Sigmoid colon (tissue), 7 donors: ENCODE measurements around the gene BCKDK. TPM values are rescaled to one million over a fixed set of nuclear protein-coding genes. Genes with fewer than 3 reads are reported as not detected.

ENCODE experiments used
- DNase-seq: peaks from one replicate; pipeline ENCODE4 v3.0.0-alpha.2; 2019
- H3K27ac ChIP-seq, 4 donors: fragments of 200-600 bp; sonication (generic); one replicate each; pipeline ENCODE4 v1.5.1; 2016 to 2019; ENCODE audit warnings: mild to moderate bottlenecking in 1 of 4
- H3K27me3 ChIP-seq, 3 donors: fragments of 200-600 bp; sonication (generic); one replicate each; pipeline ENCODE4 v1.5.1; 2019; ENCODE audit warnings: mild to moderate bottlenecking in 1 of 3
- H3K36me3 ChIP-seq, 4 donors: fragments of 200-600 bp; sonication (generic); one replicate each; pipeline ENCODE4 v1.5.1; 2016 to 2019
- H3K4me1 ChIP-seq, 4 donors: fragments of 200-600 bp; sonication (generic); one replicate each; pipeline ENCODE4 v1.5.1; 2017 to 2019
- H3K4me3 ChIP-seq, 4 donors: fragments of 200-600 bp; sonication (generic); one replicate each; pipeline ENCODE4 v1.5.1; 2017 to 2019; ENCODE audit warnings: mild to moderate bottlenecking in 2 of 4, moderate library complexity in 1 of 4
- H3K9me3 ChIP-seq, 4 donors: fragments of 200-600 bp in 3 of 4; sonication (generic) in 3 of 4; one replicate each; pipeline versions ENCODE4 v1.5.1 to v1.6.1; 2013 to 2019
- CTCF ChIP-seq, 4 experiments: fragments of 450-650 bp in 3 of 4; fragments of 200-600 bp in 1 of 4; IDR thresholded peaks; one replicate each; pipeline ENCODE4 v1.5.1; 2016 to 2019; ENCODE audit warnings: antibody characterized with exemption in 4 of 4, mild to moderate bottlenecking in 3 of 4, moderate library complexity in 2 of 4
- EP300 ChIP-seq, 4 donors: sonication (generic); formaldehyde crosslinking; IDR thresholded peaks; one replicate each; pipeline ENCODE4 v1.6.1; 2017; ENCODE audit warnings: antibody characterized with exemption in 4 of 4
- POLR2A ChIP-seq, 2 donors: fragments of 450-650 bp; IDR thresholded peaks; one replicate each; pipeline ENCODE4 v1.6.1; 2016; ENCODE audit warnings: antibody characterized with exemption in 2 of 2, mild to moderate bottlenecking in 2 of 2, moderate library complexity in 2 of 2
- POLR2AphosphoS5 ChIP-seq, 4 donors: sonication (generic); formaldehyde crosslinking; IDR thresholded peaks; one replicate each; pipeline ENCODE4 v1.6.1; 2017; ENCODE audit warnings: antibody characterized with exemption in 4 of 4
- WGBS, 2 donors: extraction: QIAGEN DNeasy Blood & Tissue Kit; methylation state at CpG; one replicate each; pipeline ENCODE4 v1.1.7; 2013; 5-methylcytosine and 5-hydroxymethylcytosine counted together
- intact Hi-C: fragments of 100-400 bp; cut with DNase I; formaldehyde crosslinking; loops from one replicate; pipeline ENCODE4 v1.15.1; 2023
- polyA plus RNA-seq, 3 donors: library from polyadenylated mRNA; stranded (reverse); fragments of 200-250 nt; gene quantifications; one replicate each; pipeline ENCODE4 v1.2.3, GENCODE V29; 2013
- total RNA-seq, 4 donors: library from RNA; depleted of rRNA; stranded (reverse); fragments of >200 nt; gene quantifications; one replicate each; pipeline ENCODE4 v1.1.0, GENCODE V29; 2016
- donor health status: healthy with polysubstance abuse.
- donor health status: Bipolar disorder and iron deficiency.
- donor health status: healthy.

Gene BCKDK
- total and polyA plus RNA-seq, 7 donors = 21.6 to 42.7 (median 33.2) TPM

GRCh38 chr16:31063843-31064611 lies 44.2 kb upstream of the BCKDK start:
- no peak overlapping the region for H3K4me3 ChIP-seq
- TF ChIP-seq CTCF (IDR thresholded peaks at IDR 0.05) (no peak), EP300 (IDR thresholded peaks at IDR 0.05) (no peak), POLR2AphosphoS5 (IDR thresholded peaks at IDR 0.05) (no peak), POLR2A (IDR thresholded peaks at IDR 0.05) (no peak)

DNA sequence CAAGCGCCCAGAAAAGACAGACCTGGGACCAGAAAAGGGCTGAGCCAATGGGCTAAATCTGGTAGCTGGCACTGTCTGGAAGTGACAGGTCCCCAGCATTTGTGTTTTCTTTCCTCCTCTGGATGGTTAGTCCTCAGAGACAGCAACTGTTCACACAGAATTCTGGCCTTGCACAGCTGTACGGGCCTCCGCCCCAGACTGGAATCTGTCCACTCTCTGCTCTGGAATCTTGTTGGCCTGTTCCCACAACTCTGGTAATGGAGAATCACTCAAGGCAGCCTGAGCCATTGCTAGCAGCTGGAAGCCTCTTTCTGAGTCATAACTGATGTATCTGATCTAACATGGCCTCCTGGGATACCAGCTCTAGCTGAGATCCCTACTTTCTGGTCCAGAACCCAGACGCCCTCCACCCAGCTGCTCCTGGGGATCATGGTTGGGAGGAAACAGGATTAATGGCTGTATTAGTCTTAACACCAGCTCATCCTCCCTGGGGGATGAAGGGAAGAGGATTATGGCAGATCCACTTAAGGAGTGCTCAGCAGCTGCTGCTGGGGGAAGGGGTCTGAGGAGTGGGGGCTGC lies 43.2 kb upstream of the BCKDK start:
- TF ChIP-seq EP300 (IDR thresholded peaks at IDR 0.05) (no peak), POLR2AphosphoS5 (IDR thresholded peaks at IDR 0.05) (no peak), CTCF (IDR thresholded peaks at IDR 0.05) (no peak), POLR2A (IDR thresholded peaks at IDR 0.05) (no peak)
- H3K9me3 ChIP-seq = no peaks in the 10 kb centered on the region
- H3K4me3 ChIP-seq = no peak overlapping the region
- no peaks in the 10 kb centered on the region for H3K27me3 ChIP-seq
- H3K27ac ChIP-seq = peak overlapping the region; percentile 50 to 66 (median 56)
- 78 to 83% methylated on average over 4 of the region's 4 CpGs for whole genome bisulfite sequencing, 2 donors
- intact Hi-C loops = no loop called here
- peaks cover 0 to 18% (median 8%) of the 10 kb centered on the region in 4 donors for H3K4me1 ChIP-seq
- DNase-seq = peak; percentile 87
- peaks cover 8 to 28% (median 15%) of the 10 kb centered on the region in 4 donors for H3K36me3 ChIP-seq

More at GRCh38 chr16:31063843-31064611, 44.2 kb upstream of the BCKDK start:
- peak overlapping the region; percentile 50 to 66 (median 54) for H3K27ac ChIP-seq
- no peak for DNase-seq
- peaks cover 8 to 28% (median 15%) of the 10 kb centered on the region in 4 donors for H3K36me3 ChIP-seq
- no peaks in the 10 kb centered on the region for H3K27me3 ChIP-seq
- WGBS, 2 donors = 84 to 95% methylated on average over 56 of the region's 56 CpGs
- H3K9me3 ChIP-seq = no peaks in the 10 kb centered on the region
- intact Hi-C loops = no loop called here
- peaks cover 0 to 18% (median 8%) of the 10 kb centered on the region in 4 donors for H3K4me1 ChIP-seq

DNA sequence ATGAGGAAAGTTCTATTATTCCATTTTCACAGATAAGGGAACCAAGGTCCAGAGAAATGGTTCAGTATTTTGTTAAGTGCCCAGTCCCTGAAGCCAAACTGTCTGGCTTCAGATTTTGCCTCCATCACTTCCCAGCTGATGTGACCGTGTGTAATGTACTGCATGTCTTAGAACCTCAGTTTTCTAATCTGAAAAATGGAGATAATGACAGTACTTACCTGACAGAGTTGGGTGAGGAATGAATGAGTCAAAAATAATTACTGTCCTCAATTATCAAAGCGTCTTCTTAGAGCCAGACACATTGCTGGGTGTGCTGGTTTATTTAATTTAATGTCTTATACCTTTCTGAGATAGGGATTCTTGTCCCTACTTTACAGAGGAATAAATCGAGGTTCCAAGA lies 40.8 kb upstream of the BCKDK start:
- H3K4me3 ChIP-seq = no peak overlapping the region
- WGBS, 2 donors = 92 to 94% methylated on average over 3 of the region's 3 CpGs
- H3K36me3 ChIP-seq = peaks cover 0 to 13% (median 4%) of the 10 kb centered on the region in 4 donors
- H3K9me3 ChIP-seq = no peaks in the 10 kb centered on the region
- H3K4me1 ChIP-seq = peaks cover 0 to 27% (median 17%) of the 10 kb centered on the region in 4 donors
- no peak for DNase-seq
- TF ChIP-seq POLR2AphosphoS5 (IDR thresholded peaks at IDR 0.05) (no peak), CTCF (IDR thresholded peaks at IDR 0.05) (no peak), POLR2A (IDR thresholded peaks at IDR 0.05) (no peak), EP300 (IDR thresholded peaks at IDR 0.05) (no peak)
- intact Hi-C loops = no loop called here
- no peak overlapping the region for H3K27ac ChIP-seq
- no peaks in the 10 kb centered on the region for H3K27me3 ChIP-seq

GRCh38 chr16:31071861-31072260 lies 36.3 kb upstream of the BCKDK start:
- TF ChIP-seq CTCF (IDR thresholded peaks at IDR 0.05) (no peak), POLR2A (IDR thresholded peaks at IDR 0.05) (no peak), EP300 (IDR thresholded peaks at IDR 0.05) (no peak), POLR2AphosphoS5 (IDR thresholded peaks at IDR 0.05) (no peak)

More at GRCh38 chr16:31071861-31072260, 36.3 kb upstream of the BCKDK start:
- no peak for DNase-seq
- Histone ChIP-seq H3K4me3 (peak overlapping the region in 2 of 4 donors; percentile 91 to 99), H3K36me3 (peaks cover 4 to 9% (median 8%) of the 10 kb centered on the region in 4 donors), H3K9me3 (no peaks in the 10 kb centered on the region), H3K27me3 (no peaks in the 10 kb centered on the region), H3K27ac (peak overlapping the region in 2 of 4 donors; percentile 93 to 96), H3K4me1 (peaks cover 0 to 31% (median 27%) of the 10 kb centered on the region in 4 donors)
- intact Hi-C loops = loop anchor here (2.0 kb wide), 1 partner anchor 71 kb away; no protein-coding TSS in a partner anchor
- WGBS, 2 donors = 27 to 48% methylated on average over 4 of the region's 4 CpGs
